DMS153 treated with DMSO at 0.1 percent for 48 hours (cell line): ENCODE results near the gene INO80D.
"Not testable (repeated sequence)": the region's sequence is repeated elsewhere in the genome, so short reads cannot be mapped to it uniquely, and the experiment has no call there.

Experiments
- DNase-seq: peaks from one replicate; lab custom pipeline; 2025; ENCODE audit not compliant: unreplicated experiment; lab: John Stamatoyannopoulos, UW

Gene INO80D

GRCh38 chr2:206084870-206085741 lies 868 bp downstream of the INO80D start:
- DNase-seq = no peak

- DNase-seq = peak; percentile 42
These were observed 1.5 kb downstream of the INO80D start for GRCh38 chr2:206084439-206084869.

GRCh38 chr2:206083602-206084438 lies 2.2 kb downstream of the INO80D start:
- DNase-seq = no peak

- DNase-seq = no peak
These were observed 3.6 kb downstream of the INO80D start for GRCh38 chr2:206082298-206082843.

- DNase-seq = no peak
These were observed 5.0 kb downstream of the INO80D start for GRCh38 chr2:206080927-206081326.

GRCh38 chr2:206079699-206080465 lies 6.1 kb downstream of the INO80D start:
- no peak for DNase-seq

GRCh38 chr2:206077879-206078278 lies 8.1 kb downstream of the INO80D start:
- not testable (repeated sequence) for DNase-seq

GRCh38 chr2:206075113-206075512 lies 10.9 kb downstream of the INO80D start:
- no peak for DNase-seq

GRCh38 chr2:206071807-206072206 lies 14.2 kb downstream of the INO80D start:
- DNase-seq = no peak

- DNase-seq = no peak
These were observed 16.6 kb downstream of the INO80D start for GRCh38 chr2:206069417-206069816.

GRCh38 chr2:206068207-206068606 lies 17.8 kb downstream of the INO80D start:
- DNase-seq = no peak

- DNase-seq = no peak
These were observed 21.9 kb downstream of the INO80D start for GRCh38 chr2:206064077-206064476.

GRCh38 chr2:206063635-206064034 lies 22.3 kb downstream of the INO80D start:
- DNase-seq = no peak

GRCh38 chr2:206062724-206063123 lies 23.2 kb downstream of the INO80D start:
- no peak for DNase-seq

GRCh38 chr2:206056286-206056685 lies 29.7 kb downstream of the INO80D start:
- DNase-seq = no peak

GRCh38 chr2:206054952-206055351 lies 31.0 kb downstream of the INO80D start:
- DNase-seq = no peak

- no peak for DNase-seq
These were observed 34.1 kb downstream of the INO80D start for GRCh38 chr2:206051912-206052311.

- no peak for DNase-seq
These were observed 36.6 kb downstream of the INO80D start for GRCh38 chr2:206049392-206049791.

- no peak for DNase-seq
These were observed 40.7 kb downstream of the INO80D start for GRCh38 chr2:206045251-206045650.

- no peak for DNase-seq
These were observed 45.4 kb downstream of the INO80D start for GRCh38 chr2:206040525-206040924.

- not testable (repeated sequence) for DNase-seq
These were observed 50.6 kb downstream of the INO80D start for GRCh38 chr2:206035393-206035792.
